WTC11 (cell line): ENCODE results near the gene CACNA1B. TPM values are rescaled to one million over a fixed set of nuclear protein-coding genes. Genes with fewer than 3 reads are reported as not detected.

Experiments
- ATAC-seq: fragments of 200-7000 bp; cut with Tn5 transposase; 2 replicates; pipeline ENCODE4 v1.10.0; 2021; ENCODE audit warnings: mild to moderate bottlenecking, moderate library complexity
- CTCF ChIA-PET: fragments of 300-600 bp; sonication (Branson Sonifier 250); formaldehyde crosslinking; loops from one replicate; lab custom pipeline; 2021; ENCODE audit warnings: antibody characterized with exemption; lab: Charles Lee
- POLR2A ChIA-PET: fragments of 350-600 bp; sonication (Branson Sonifier 250); formaldehyde crosslinking; loops from one replicate; lab custom pipeline; 2021; ENCODE audit warnings: antibody characterized with exemption; lab: Charles Lee
- DNase-seq: peaks from one replicate; pipeline ENCODE4 v3.0.0; 2021; ENCODE audit warnings: low spot score
- H3K27ac Mint-ChIP-seq: 2 replicates; pipeline ENCODE4 v1.8.0; 2021; ENCODE audit warnings: mixed read lengths
- H3K27me3 Mint-ChIP-seq: 2 replicates; pipeline ENCODE4 v1.8.0; 2021; ENCODE audit warnings: low read depth, mild to moderate bottlenecking, moderate library complexity, mixed read lengths
- H3K36me3 Mint-ChIP-seq: 2 replicates; pipeline ENCODE4 v1.8.0; 2021; ENCODE audit warnings: mixed read lengths
- H3K4me1 Mint-ChIP-seq: 2 replicates; pipeline ENCODE4 v1.8.0; 2022; ENCODE audit warnings: mixed read lengths
- H3K4me3 Mint-ChIP-seq: 2 replicates; pipeline ENCODE4 v1.8.0; 2021; ENCODE audit warnings: mild to moderate bottlenecking, moderate library complexity, mixed read lengths
- H3K9me3 Mint-ChIP-seq: 2 replicates; pipeline ENCODE4 v1.8.0; 2021; ENCODE audit warnings: mixed read lengths
- EMX1 ChIP-seq: fragments of 250-450 bp; sonication (Bioruptor Pico); IDR thresholded peaks from 2 replicates; pipeline ENCODE4 v1.8.0; 2021; ENCODE audit warnings: mild to moderate bottlenecking
- GRHL2 ChIP-seq: fragments of 250-450 bp; sonication (Bioruptor Pico); IDR thresholded peaks from 2 replicates; pipeline ENCODE4 v1.8.0; 2022; ENCODE audit warnings: mild to moderate bottlenecking, moderate library complexity; ENCODE audit not compliant: insufficient replicate concordance, severe bottlenecking
- GTF2I ChIP-seq: fragments of 250-450 bp; sonication (Bioruptor Pico); conservative IDR thresholded peaks from 2 replicates; pipeline ENCODE4 v1.4.0; 2021; ENCODE audit warnings: mild to moderate bottlenecking
- IRF1 ChIP-seq: sonication (generic); formaldehyde crosslinking; IDR thresholded peaks from 2 replicates; pipeline ENCODE4 v1.8.0; 2023; ENCODE audit warnings: missing genetic modification reagents
- NR2C2 ChIP-seq: sonication (generic); formaldehyde crosslinking; IDR thresholded peaks from 2 replicates; pipeline ENCODE4 v1.8.0; 2022; ENCODE audit warnings: mild to moderate bottlenecking, missing genetic modification reagents
- NR3C1 ChIP-seq: sonication (generic); formaldehyde crosslinking; conservative IDR thresholded peaks from 2 replicates; pipeline ENCODE4 v1.8.1; 2023; ENCODE audit warnings: low read depth, mild to moderate bottlenecking, missing genetic modification reagents
- OVOL2 ChIP-seq: fragments of 250-450 bp; sonication (Bioruptor Pico); IDR thresholded peaks from 2 replicates; pipeline ENCODE4 v1.9.0; 2021; ENCODE audit warnings: mild to moderate bottlenecking, borderline replicate concordance
- PRDM15 ChIP-seq: sonication (generic); formaldehyde crosslinking; IDR thresholded peaks from 2 replicates; pipeline ENCODE4 v1.8.0; 2022; ENCODE audit warnings: missing genetic modification reagents
- PRRX2 ChIP-seq: fragments of 250-450 bp; sonication (Bioruptor Pico); IDR thresholded peaks from 2 replicates; pipeline ENCODE4 v1.8.0; 2021; ENCODE audit warnings: mild to moderate bottlenecking
- SMAD4 ChIP-seq: sonication (generic); formaldehyde crosslinking; IDR thresholded peaks from 2 replicates; pipeline ENCODE4 v1.8.0; 2022; ENCODE audit warnings: mild to moderate bottlenecking, missing genetic modification reagents
- SOX15 ChIP-seq: fragments of 250-450 bp; sonication (Bioruptor Pico); IDR thresholded peaks from 2 replicates; pipeline ENCODE4 v1.9.0; 2021; ENCODE audit warnings: mild to moderate bottlenecking
- TEAD1 ChIP-seq: sonication (generic); formaldehyde crosslinking; IDR thresholded peaks from 2 replicates; pipeline ENCODE4 v1.8.0; 2022; ENCODE audit warnings: mild to moderate bottlenecking, missing genetic modification reagents
- TEAD4 ChIP-seq: sonication (generic); formaldehyde crosslinking; IDR thresholded peaks from 2 replicates; pipeline ENCODE4 v1.8.0; 2022; ENCODE audit warnings: mild to moderate bottlenecking, missing genetic modification reagents
- TP53 ChIP-seq: sonication (generic); formaldehyde crosslinking; IDR thresholded peaks from 2 replicates; pipeline ENCODE4 v1.8.1; 2023; ENCODE audit warnings: mild to moderate bottlenecking, missing genetic modification reagents
- ZBTB43 ChIP-seq: sonication (generic); formaldehyde crosslinking; IDR thresholded peaks from 2 replicates; pipeline ENCODE4 v1.8.1; 2023; ENCODE audit warnings: mild to moderate bottlenecking, missing genetic modification reagents
- ZNF219 ChIP-seq: sonication (generic); formaldehyde crosslinking; IDR thresholded peaks from 2 replicates; pipeline ENCODE4 v1.8.0; 2023; ENCODE audit warnings: missing genetic modification reagents, mild to moderate bottlenecking, borderline replicate concordance
- total RNA-seq: library from RNA; stranded (reverse); gene quantifications from 3 replicates; pipeline ENCODE4 v1.2.3, GENCODE V29; 2021
- TF ChIP-seq, protein P1 (sequence below): fragments of 250-450 bp; sonication (Bioruptor Pico); IDR thresholded peaks from 2 replicates; pipeline ENCODE4 v2.1.2; 2022; ENCODE audit warnings: mild to moderate bottlenecking, moderate library complexity
- TF ChIP-seq, protein P2 (sequence below): sonication (generic); formaldehyde crosslinking; IDR thresholded peaks from 2 replicates; pipeline ENCODE4 v1.8.1; 2023; ENCODE audit warnings: mild to moderate bottlenecking, missing genetic modification reagents
- TF ChIP-seq, protein P3 (sequence below): sonication (generic); formaldehyde crosslinking; IDR thresholded peaks from 2 replicates; pipeline ENCODE4 v1.8.0; 2022; ENCODE audit warnings: mild to moderate bottlenecking, missing genetic modification reagents

CACNA1B gene
- total RNA-seq, 1 experiment from 2014 or later, result 8.4 TPM

GRCh38 chr9:138076650-138077009, 199.0 kb downstream of the CACNA1B start:
- Mint-ChIP-seq H3K27me3 (no peaks in the 10 kb centered on the region; the same call in 1 of the 2 replicates), H3K36me3 (peaks cover 32% of the 10 kb centered on the region)
- ATAC-seq, result no peak
- TF ChIP-seq NR3C1, result no peak
- no peak for TF ChIP-seq TEAD4 (CRISPR knock-in tag)
- TF ChIP-seq, protein P1, sequence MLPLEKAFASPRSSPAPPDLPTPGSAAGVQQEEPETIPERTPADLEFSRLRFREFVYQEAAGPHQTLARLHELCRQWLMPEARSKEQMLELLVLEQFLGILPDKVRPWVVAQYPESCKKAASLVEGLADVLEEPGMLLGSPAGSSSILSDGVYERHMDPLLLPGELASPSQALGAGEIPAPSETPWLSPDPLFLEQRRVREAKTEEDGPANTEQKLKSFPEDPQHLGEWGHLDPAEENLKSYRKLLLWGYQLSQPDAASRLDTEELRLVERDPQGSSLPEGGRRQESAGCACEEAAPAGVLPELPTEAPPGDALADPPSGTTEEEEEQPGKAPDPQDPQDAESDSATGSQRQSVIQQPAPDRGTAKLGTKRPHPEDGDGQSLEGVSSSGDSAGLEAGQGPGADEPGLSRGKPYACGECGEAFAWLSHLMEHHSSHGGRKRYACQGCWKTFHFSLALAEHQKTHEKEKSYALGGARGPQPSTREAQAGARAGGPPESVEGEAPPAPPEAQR (CRISPR knock-in tag), result no peak
- TF ChIP-seq GTF2I, result no peak
- no peak for TF ChIP-seq PRDM15 (CRISPR knock-in tag)
- TF ChIP-seq TP53, result no peak
- TF ChIP-seq ZBTB43, result no peak
- TF ChIP-seq, all 79 proteins: peak for 0
- no peak for DNase-seq
- ChIA-PET POLR2A (no interaction called here), CTCF (no interaction called here)
- no peak overlapping the region for H3K4me3 Mint-ChIP-seq
- peaks cover 20% of the 10 kb centered on the region for H3K4me1 Mint-ChIP-seq
- peaks cover 10% of the 10 kb centered on the region for H3K9me3 Mint-ChIP-seq
- H3K27ac Mint-ChIP-seq, result no peak overlapping the region

DNA sequence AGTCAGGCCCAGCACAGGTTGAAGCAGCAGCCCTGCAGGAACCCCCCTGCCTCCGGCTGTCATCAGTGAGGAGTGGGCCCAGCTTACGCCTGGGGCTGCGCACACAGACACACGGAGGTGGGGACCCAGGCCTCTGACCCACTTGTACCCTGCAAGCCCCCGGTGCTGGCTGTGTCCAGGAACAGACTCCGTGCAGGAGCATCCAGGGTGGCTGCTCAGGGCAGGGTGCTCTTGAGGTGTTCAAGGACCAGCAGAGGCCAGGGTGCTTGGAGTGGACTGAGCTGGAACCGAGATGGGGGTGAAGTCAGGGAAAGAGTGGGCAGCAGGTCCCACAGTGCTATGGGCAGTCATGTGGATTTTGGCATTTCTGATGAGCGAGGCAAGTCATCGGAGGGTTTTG, 199.5 kb downstream of the CACNA1B start:
- Mint-ChIP-seq H3K36me3 (peaks cover 36% of the 10 kb centered on the region), H3K4me3 (no peak overlapping the region), H3K27me3 (no peaks in the 10 kb centered on the region; the same call in 1 of the 2 replicates), H3K4me1 (peaks cover 18% of the 10 kb centered on the region), H3K9me3 (peaks cover 13% of the 10 kb centered on the region), H3K27ac (peak overlapping the region; percentile 88; the same call in 1 of the 2 replicates)
- no peak for ATAC-seq
- ChIA-PET CTCF (no interaction called here), POLR2A (no interaction called here)
- no peak for DNase-seq
- TF ChIP-seq TEAD1 (CRISPR knock-in tag) (no peak), PRRX2 (CRISPR knock-in tag) (no peak), NR2C2 (CRISPR knock-in tag) (no peak), ZNF219 (CRISPR knock-in tag) (no peak), SMAD4 (CRISPR knock-in tag) (no peak), EMX1 (no peak), IRF1 (CRISPR knock-in tag) (no peak), OVOL2 (no peak), SOX15 (CRISPR knock-in tag) (no peak), GRHL2 (CRISPR knock-in tag) (no peak)
- TF ChIP-seq, protein P2, sequence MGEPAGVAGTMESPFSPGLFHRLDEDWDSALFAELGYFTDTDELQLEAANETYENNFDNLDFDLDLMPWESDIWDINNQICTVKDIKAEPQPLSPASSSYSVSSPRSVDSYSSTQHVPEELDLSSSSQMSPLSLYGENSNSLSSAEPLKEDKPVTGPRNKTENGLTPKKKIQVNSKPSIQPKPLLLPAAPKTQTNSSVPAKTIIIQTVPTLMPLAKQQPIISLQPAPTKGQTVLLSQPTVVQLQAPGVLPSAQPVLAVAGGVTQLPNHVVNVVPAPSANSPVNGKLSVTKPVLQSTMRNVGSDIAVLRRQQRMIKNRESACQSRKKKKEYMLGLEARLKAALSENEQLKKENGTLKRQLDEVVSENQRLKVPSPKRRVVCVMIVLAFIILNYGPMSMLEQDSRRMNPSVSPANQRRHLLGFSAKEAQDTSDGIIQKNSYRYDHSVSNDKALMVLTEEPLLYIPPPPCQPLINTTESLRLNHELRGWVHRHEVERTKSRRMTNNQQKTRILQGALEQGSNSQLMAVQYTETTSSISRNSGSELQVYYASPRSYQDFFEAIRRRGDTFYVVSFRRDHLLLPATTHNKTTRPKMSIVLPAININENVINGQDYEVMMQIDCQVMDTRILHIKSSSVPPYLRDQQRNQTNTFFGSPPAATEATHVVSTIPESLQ (CRISPR knock-in tag), result no peak
- TF ChIP-seq, protein P3, sequence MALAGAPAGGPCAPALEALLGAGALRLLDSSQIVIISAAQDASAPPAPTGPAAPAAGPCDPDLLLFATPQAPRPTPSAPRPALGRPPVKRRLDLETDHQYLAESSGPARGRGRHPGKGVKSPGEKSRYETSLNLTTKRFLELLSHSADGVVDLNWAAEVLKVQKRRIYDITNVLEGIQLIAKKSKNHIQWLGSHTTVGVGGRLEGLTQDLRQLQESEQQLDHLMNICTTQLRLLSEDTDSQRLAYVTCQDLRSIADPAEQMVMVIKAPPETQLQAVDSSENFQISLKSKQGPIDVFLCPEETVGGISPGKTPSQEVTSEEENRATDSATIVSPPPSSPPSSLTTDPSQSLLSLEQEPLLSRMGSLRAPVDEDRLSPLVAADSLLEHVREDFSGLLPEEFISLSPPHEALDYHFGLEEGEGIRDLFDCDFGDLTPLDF, result no peak
